ENCODE data around the gene SMAD7.

SMAD7 gene

DNA sequence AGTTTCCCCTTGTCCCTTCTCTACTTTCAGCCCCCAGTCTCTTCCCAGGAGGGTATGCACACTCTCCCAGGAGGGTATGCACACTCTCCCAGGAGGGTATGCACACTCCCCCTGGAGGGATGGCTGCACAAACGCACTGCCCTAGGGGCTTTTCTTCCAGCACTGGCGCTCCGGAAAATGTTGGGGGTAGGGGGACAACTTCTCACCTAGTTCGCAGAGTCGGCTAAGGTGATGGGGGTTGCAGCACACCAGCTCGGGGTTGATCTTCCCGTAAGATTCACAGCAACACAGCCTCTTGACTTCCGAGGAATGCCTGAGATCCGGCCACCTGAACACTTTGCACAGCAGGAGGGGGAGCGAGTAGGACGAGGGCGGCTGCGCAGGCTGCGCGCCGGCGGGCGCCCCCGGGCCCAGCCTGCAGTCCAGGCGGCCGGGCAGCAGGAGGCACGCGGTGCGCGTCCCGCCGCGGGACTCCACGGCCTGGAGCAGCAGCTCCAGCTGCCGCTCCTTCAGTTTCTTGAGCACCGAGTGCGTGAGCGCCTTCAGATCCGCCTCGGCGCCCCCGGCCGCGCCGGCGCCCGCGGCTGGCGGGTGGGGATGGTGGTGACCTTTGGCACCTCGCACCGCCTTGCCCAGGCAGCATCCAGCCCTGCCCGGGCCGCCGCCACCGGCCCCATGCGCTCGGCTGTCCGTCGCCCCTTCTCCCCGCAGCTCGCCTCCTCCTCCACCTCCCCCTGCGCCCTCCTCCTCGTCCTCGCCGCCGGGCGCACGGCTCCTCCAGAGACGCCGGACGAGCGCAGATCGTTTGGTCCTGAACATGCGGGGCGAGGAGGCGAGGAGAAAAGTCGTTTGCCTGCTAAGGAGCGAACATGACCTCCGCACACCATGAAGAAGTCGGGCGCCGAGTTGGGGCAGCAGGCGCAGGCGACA is 894 bp downstream of the SMAD7 start:
- no peaks in the 10 kb centered on the region for H3K9me3 ChIP-seq (ENCODE audit: severe bottlenecking)
- peak overlapping the region; percentile 98 for H3K27ac ChIP-seq
- no peaks in the 10 kb centered on the region for H3K27me3 ChIP-seq (ENCODE audit: insufficient read depth, low read depth, severe bottlenecking)
- TF ChIP-seq, protein P1, sequence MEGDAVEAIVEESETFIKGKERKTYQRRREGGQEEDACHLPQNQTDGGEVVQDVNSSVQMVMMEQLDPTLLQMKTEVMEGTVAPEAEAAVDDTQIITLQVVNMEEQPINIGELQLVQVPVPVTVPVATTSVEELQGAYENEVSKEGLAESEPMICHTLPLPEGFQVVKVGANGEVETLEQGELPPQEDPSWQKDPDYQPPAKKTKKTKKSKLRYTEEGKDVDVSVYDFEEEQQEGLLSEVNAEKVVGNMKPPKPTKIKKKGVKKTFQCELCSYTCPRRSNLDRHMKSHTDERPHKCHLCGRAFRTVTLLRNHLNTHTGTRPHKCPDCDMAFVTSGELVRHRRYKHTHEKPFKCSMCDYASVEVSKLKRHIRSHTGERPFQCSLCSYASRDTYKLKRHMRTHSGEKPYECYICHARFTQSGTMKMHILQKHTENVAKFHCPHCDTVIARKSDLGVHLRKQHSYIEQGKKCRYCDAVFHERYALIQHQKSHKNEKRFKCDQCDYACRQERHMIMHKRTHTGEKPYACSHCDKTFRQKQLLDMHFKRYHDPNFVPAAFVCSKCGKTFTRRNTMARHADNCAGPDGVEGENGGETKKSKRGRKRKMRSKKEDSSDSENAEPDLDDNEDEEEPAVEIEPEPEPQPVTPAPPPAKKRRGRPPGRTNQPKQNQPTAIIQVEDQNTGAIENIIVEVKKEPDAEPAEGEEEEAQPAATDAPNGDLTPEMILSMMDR (IDR thresholded peaks at IDR 0.05; ENCODE audit: low read depth, low read length) = 0 out of 2 replicates have a peak, but pooled peaks have one; percentile 28
- peak; percentile 52 for DNase-seq
- peaks cover 45% of the 10 kb centered on the region for H3K36me3 ChIP-seq
- H3K4me3 ChIP-seq (ENCODE audit: low read depth, low read length) = peak overlapping the region; percentile 94

DNA sequence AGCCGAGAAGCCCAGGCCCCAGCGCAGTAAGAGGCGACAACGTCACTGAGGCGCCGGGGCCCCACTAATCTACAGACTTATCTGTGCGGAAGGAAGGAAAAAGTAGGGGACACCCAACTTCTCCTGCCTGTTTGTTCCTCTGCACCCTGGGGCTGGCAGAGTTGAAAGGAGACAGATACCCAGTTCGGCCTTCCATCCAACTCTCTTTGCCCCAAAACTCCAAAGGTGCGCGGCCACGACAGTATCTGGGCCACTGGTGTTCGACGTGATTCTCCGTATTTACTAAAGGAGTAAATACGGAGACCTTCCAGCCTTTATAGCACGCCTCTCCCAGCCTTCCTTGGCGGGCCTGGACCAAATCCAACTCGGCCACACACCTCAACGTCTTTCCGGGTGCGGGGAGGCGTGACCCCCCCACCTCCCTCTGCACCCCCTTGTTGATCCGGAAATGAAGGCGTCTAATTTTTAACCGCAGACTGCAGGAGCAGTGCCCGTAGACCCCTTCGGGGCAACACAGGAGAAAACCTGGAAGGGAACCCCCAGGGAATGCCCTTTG is 1.6 kb downstream of the SMAD7 start:
- H3K27me3 ChIP-seq (ENCODE audit: insufficient read depth, low read depth, severe bottlenecking) = no peaks in the 10 kb centered on the region
- H3K36me3 ChIP-seq = peaks cover 52% of the 10 kb centered on the region
- peak overlapping the region; percentile 98 for H3K27ac ChIP-seq
- TF ChIP-seq, protein P1 (IDR thresholded peaks at IDR 0.05; ENCODE audit: low read depth, low read length) = no peak
- DNase-seq = peak; percentile 39
- peak overlapping the region; percentile 94 for H3K4me3 ChIP-seq (ENCODE audit: low read depth, low read length)
- H3K9me3 ChIP-seq (ENCODE audit: severe bottlenecking) = no peaks in the 10 kb centered on the region

DNA sequence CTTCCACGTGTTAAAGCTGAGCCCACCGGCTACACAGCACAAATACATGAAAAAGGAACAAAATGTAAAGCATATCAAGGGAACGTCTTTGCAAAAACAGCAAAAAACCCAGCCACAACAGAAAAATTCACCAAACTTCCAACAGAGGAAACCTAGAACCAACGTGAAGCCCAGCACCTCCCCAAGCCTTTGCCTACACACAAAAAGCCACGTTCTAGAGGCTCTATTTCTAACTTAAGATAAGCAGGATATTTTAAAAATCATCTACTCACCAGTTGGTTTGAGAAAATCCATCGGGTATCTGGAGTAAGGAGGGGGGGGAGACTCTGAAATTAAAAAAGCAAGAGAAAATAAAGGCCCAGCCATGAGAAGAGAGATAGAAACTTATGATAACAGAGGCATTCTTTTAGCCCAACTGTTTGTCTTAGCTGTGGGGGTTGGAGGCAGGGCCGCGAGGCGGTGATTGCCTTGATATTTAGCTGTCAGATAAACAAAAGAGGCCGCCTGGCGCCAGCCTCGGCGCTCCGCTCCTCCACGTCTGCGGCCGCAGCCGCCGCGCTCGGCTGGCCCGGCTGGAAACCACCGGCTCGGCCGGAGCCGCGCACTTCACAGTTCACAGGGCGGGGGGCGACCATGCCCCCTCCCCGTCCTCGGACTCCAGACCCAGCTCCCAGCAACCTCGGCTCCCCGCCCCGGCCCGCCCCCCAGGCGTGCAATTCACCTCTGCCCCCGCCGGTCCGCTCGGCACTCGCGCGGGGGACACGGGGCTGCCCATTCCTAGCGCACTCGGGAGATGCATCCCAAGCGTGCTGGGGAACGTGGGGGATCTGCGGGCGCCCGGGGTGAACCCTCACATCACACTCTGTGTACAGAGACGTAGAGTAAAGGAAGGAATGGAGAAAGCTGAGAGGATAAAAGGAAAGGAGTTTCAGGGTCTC is 2.4 kb downstream of the SMAD7 start:
- no peaks in the 10 kb centered on the region for H3K9me3 ChIP-seq (ENCODE audit: severe bottlenecking)
- peaks cover 60% of the 10 kb centered on the region for H3K36me3 ChIP-seq
- TF ChIP-seq, protein P1 (IDR thresholded peaks at IDR 0.05; ENCODE audit: low read depth, low read length) = no peak
- H3K4me3 ChIP-seq (ENCODE audit: low read depth, low read length) = peak overlapping the region; percentile 94
- H3K27me3 ChIP-seq (ENCODE audit: insufficient read depth, low read depth, severe bottlenecking) = no peaks in the 10 kb centered on the region
- H3K27ac ChIP-seq = peak overlapping the region; percentile 98
- peak; percentile 42 for DNase-seq

DNA sequence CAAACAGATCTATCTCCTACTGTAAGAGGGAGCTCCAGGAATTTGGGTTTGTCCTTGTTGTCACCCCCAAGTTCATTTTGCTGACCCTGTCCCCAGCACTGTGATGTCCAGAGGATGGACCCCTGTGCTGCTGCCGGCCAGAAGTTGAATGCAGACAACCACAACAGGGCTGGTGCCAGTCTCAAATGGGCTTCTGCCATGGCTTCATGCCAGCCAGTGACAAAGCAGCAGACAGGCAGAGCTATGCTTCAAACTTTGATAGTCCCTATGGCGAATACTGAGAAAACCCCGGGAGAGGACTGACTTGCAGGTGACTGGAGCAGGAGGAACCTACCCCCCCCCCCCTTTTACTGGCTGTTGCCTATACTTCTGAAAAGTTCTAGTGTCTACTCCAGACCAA is 3.2 kb downstream of the SMAD7 start:
- peaks cover 68% of the 10 kb centered on the region for H3K36me3 ChIP-seq
- H3K27me3 ChIP-seq (ENCODE audit: insufficient read depth, low read depth, severe bottlenecking) = no peaks in the 10 kb centered on the region
- no peak overlapping the region for H3K27ac ChIP-seq
- TF ChIP-seq, protein P1 (IDR thresholded peaks at IDR 0.05; ENCODE audit: low read depth, low read length) = no peak
- no peak for DNase-seq
- H3K4me3 ChIP-seq (ENCODE audit: low read depth, low read length) = peak overlapping the region; percentile 94; the same call in 1 of the 2 replicates
- H3K9me3 ChIP-seq (ENCODE audit: severe bottlenecking) = no peaks in the 10 kb centered on the region

DNA sequence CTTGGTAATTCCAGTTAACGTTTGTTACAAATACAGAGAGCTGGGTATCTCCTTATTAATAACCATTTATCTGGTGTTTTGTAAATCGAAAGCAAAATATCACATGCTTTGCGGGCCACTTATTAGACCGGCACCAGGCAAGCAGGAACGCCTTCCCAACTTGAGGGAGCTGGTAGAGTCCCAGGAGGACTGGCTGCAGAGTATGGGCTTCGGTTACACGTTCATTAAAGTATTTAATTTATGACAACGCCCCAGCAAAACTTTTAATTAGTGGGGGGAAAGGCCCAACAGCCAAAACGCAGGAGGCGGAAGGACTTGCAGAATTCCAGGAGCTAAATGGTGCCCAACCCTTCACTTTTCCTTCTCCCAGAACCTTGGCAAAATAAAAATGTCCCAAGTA is 3.7 kb downstream of the SMAD7 start:
- TF ChIP-seq, protein P1 (IDR thresholded peaks at IDR 0.05; ENCODE audit: low read depth, low read length) = no peak
- DNase-seq = no peak
- H3K27ac ChIP-seq = no peak overlapping the region
- no peaks in the 10 kb centered on the region for H3K9me3 ChIP-seq (ENCODE audit: severe bottlenecking)
- no peak overlapping the region for H3K4me3 ChIP-seq (ENCODE audit: low read depth, low read length)
- H3K36me3 ChIP-seq = peaks cover 73% of the 10 kb centered on the region
- H3K27me3 ChIP-seq (ENCODE audit: insufficient read depth, low read depth, severe bottlenecking) = no peaks in the 10 kb centered on the region

Measured in WERI-Rb-1 (cell line).